WTC11 (cell line): ENCODE data around the gene OPTC.

Experiments
- CTCF ChIP-seq: fragments of 200-600 bp; IDR thresholded peaks from 2 replicates; pipeline ENCODE4 v1.8.0; 2022; ENCODE audit warnings: antibody characterized with exemption
- MLX ChIP-seq: sonication (generic); formaldehyde crosslinking; IDR thresholded peaks from 2 replicates; pipeline ENCODE4 v1.8.1; 2023; ENCODE audit warnings: mild to moderate bottlenecking, missing genetic modification reagents, moderate library complexity
- SP1 ChIP-seq: sonication (generic); formaldehyde crosslinking; conservative IDR thresholded peaks from 2 replicates; pipeline ENCODE4 v1.8.1; 2022; ENCODE audit warnings: missing genetic modification reagents
- ZNF532 ChIP-seq: fragments of 250-450 bp; sonication (Bioruptor Pico); IDR thresholded peaks from 2 replicates; pipeline ENCODE4 v1.9.0; 2021; ENCODE audit warnings: mild to moderate bottlenecking, borderline replicate concordance

GRCh38 chr1:203507759-203508158, 13.8 kb downstream of the OPTC start:
- TF ChIP-seq SP1 (no peak), ZNF532 (CRISPR knock-in tag) (no peak), CTCF (no peak), MLX (CRISPR knock-in tag) (no peak)
